Lung (tissue), 12 donors: ENCODE data around the gene APOB. TPM values are rescaled to one million over a fixed set of nuclear protein-coding genes. Genes with fewer than 3 reads are reported as not detected.

Experiments
- ATAC-seq: fragments of 200-7000 bp; cut with Tn5 transposase; one replicate; pipeline ENCODE4 v1.9.1; 2020; ENCODE audit warnings: moderate number of reproducible peaks; ENCODE audit not compliant: insufficient read depth, low FRiP score
- DNase-seq, 3 donors: peaks; one replicate each; pipeline ENCODE4 v3.0.0-alpha.2; 2013 to 2017
- H3K27ac ChIP-seq, 2 donors: one replicate each; pipeline ENCODE4 v1.5.1; 2013; ENCODE audit warnings: mild to moderate bottlenecking in 2 of 2, moderate library complexity in 2 of 2, control low read depth in 1 of 2, inconsistent platforms in 1 of 2, low read depth in 1 of 2, low read length in 1 of 2
- H3K27me3 ChIP-seq, 3 donors: one replicate each; pipeline ENCODE4 v1.5.1; 2013; ENCODE audit warnings: low read length in 2 of 3; ENCODE audit not compliant: control insufficient read depth in 3 of 3, insufficient read depth in 3 of 3
- H3K36me3 ChIP-seq, 4 donors: one replicate each; pipeline ENCODE4 v1.5.1; 2013; ENCODE audit warnings: low read length in 4 of 4, mild to moderate bottlenecking in 1 of 4, moderate library complexity in 1 of 4; ENCODE audit not compliant: control insufficient read depth in 4 of 4, insufficient read depth in 4 of 4
- H3K4me1 ChIP-seq, 5 donors: one replicate each; pipeline ENCODE4 v1.5.1; 2013; ENCODE audit warnings: low read length in 5 of 5, mild to moderate bottlenecking in 2 of 5, moderate library complexity in 1 of 5; ENCODE audit not compliant: control insufficient read depth in 5 of 5, insufficient read depth in 5 of 5
- H3K4me3 ChIP-seq: one replicate; pipeline ENCODE4 v1.5.1; 2013; ENCODE audit warnings: mild to moderate bottlenecking, control low read depth, moderate library complexity
- H3K9ac ChIP-seq, 2 donors: one replicate each; pipeline ENCODE4 v1.5.1; 2013; ENCODE audit warnings: low read length in 2 of 2, control low read depth in 1 of 2; ENCODE audit not compliant: insufficient read depth in 1 of 2
- H3K9me3 ChIP-seq, 4 donors: one replicate each; pipeline ENCODE4 v1.5.1; 2013; ENCODE audit warnings: low read length in 3 of 4, mild to moderate bottlenecking in 1 of 4, moderate library complexity in 1 of 4; ENCODE audit not compliant: control insufficient read depth in 4 of 4, insufficient read depth in 3 of 4
- whole genome bisulfite sequencing, 2 donors: extraction: QIAGEN DNeasy Blood & Tissue Kit; methylation state at CpG; one replicate each; pipeline ENCODE4 v1.1.7; 2013; 5-methylcytosine and 5-hydroxymethylcytosine counted together
- polyA plus RNA-seq, 2 donors: library from polyadenylated mRNA; stranded (reverse); fragments of 200-250 nt; gene quantifications; one replicate each; pipeline ENCODE4 v1.2.1, GENCODE V29; 2013
- total RNA-seq, 2 donors: library from RNA; depleted of rRNA in 1 of 2; stranded (reverse); fragments of >200 nt in 1 of 2; gene quantifications; one replicate each; pipeline ENCODE4 v1.2.1, GENCODE V29; 2014 to 2021
- TF ChIP-seq, protein P1 (sequence below): IDR thresholded peaks from 2 replicates; pipeline ENCODE4 v1.5.1; 2012; ENCODE audit warnings: mild to moderate bottlenecking; ENCODE audit errors: control extremely low read depth, extremely low read depth
- donor health status: control.
- donor health status: control.
- donor health status: Bipolar disorder and iron deficiency.
- donor health status: healthy.
- donor health status: DM: yes; HTN: yes; CAD: no.

Gene APOB
- total and polyA plus RNA-seq, 4 donors = 0.04 to 1.7 (median 0.18) TPM

GRCh38 chr2:21009662-21010225, 34.1 kb downstream of the APOB start:
- DNase-seq = no peak
- WGBS, 2 donors = 74% methylated on average over 2 of the region's 2 CpGs
- TF ChIP-seq, protein P1, sequence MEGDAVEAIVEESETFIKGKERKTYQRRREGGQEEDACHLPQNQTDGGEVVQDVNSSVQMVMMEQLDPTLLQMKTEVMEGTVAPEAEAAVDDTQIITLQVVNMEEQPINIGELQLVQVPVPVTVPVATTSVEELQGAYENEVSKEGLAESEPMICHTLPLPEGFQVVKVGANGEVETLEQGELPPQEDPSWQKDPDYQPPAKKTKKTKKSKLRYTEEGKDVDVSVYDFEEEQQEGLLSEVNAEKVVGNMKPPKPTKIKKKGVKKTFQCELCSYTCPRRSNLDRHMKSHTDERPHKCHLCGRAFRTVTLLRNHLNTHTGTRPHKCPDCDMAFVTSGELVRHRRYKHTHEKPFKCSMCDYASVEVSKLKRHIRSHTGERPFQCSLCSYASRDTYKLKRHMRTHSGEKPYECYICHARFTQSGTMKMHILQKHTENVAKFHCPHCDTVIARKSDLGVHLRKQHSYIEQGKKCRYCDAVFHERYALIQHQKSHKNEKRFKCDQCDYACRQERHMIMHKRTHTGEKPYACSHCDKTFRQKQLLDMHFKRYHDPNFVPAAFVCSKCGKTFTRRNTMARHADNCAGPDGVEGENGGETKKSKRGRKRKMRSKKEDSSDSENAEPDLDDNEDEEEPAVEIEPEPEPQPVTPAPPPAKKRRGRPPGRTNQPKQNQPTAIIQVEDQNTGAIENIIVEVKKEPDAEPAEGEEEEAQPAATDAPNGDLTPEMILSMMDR = no peak
- Histone ChIP-seq H3K4me1 (no peaks in the 10 kb centered on the region), H3K36me3 (no peaks in the 10 kb centered on the region), H3K9me3 (peaks cover 0 to 5% (median 0%) of the 10 kb centered on the region in 4 donors), H3K4me3 (no peak overlapping the region), H3K27ac (no peak overlapping the region), H3K9ac (no peak overlapping the region), H3K27me3 (peaks cover 0 to 4% (median 0%) of the 10 kb centered on the region in 3 donors)
- no peak for ATAC-seq

- ATAC-seq (no peak), DNase-seq (no peak)
- WGBS, 2 donors = 93 to 94% methylated on average over 7 of the region's 7 CpGs
- H3K4me3 ChIP-seq = no peak overlapping the region
- TF ChIP-seq, protein P1 = no peak
- no peak overlapping the region for H3K9ac ChIP-seq
- peaks cover 0 to 4% (median 0%) of the 10 kb centered on the region in 3 donors for H3K27me3 ChIP-seq
- no peak overlapping the region for H3K27ac ChIP-seq
- peaks cover 0 to 5% (median 0%) of the 10 kb centered on the region in 4 donors for H3K9me3 ChIP-seq
- no peaks in the 10 kb centered on the region for H3K4me1 ChIP-seq
- no peaks in the 10 kb centered on the region for H3K36me3 ChIP-seq
These were observed 34.8 kb downstream of the APOB start for GRCh38 chr2:21008790-21009661.

DNA sequence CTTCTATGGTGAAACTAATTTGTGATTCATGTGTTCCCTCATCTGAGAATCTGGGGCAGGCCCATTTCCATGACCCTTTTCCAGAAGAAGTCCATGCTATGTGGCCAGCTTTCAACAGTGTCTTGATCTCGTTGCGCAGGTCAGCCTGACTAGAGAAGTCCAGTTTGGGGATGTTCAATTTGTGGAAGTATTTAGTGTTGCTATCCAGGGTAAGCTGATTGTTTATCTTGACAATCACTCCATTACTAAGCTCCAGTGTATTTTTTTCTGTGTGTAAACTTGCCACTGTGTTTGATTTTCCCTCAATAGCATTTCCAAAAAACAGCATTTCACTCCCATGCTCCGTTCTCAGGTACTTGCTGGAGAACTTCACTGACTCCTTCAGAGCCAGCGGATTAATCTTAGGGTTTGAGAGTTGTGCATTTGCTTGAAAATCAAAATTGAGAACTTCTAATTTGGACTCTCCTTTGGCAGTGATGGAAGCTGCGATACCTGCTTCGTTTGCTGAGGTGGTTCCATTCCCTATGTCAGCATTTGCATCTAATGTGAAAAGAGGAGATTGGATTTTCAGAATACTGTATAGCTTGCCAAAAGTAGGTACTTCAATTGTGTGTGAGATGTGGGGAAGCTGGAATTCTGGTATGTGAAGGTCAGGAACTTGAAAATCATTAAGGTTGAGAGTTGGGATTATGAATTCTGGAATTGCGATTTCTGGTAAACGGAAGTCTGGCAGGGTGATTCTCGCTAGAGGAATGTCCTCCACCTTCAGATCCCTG, 35.7 kb downstream of the APOB start:
- H3K27me3 ChIP-seq = peaks cover 0 to 4% (median 0%) of the 10 kb centered on the region in 3 donors
- DNase-seq = no peak
- H3K9me3 ChIP-seq = peaks cover 0 to 5% (median 0%) of the 10 kb centered on the region in 4 donors
- H3K27ac ChIP-seq = no peak overlapping the region
- ATAC-seq = no peak
- TF ChIP-seq, protein P1 = no peak
- no peaks in the 10 kb centered on the region for H3K36me3 ChIP-seq
- H3K4me3 ChIP-seq = no peak overlapping the region
- WGBS, 2 donors = 89 to 95% methylated on average over 9 of the region's 9 CpGs
- H3K4me1 ChIP-seq = no peaks in the 10 kb centered on the region
- H3K9ac ChIP-seq = no peak overlapping the region
